Activated CD4-positive, alpha-beta T cell treated with anti-CD3 and anti-CD28 coated beads, Interleukin-2, amount 50 U/mL, for 48 hours (primary cell): Measurements from ENCODE around the gene RPS6KA5.

ENCODE experiments used
- DNase-seq, 2 experiments: peaks; one replicate each; pipeline ENCODE4 v3.0.0-alpha.2; 2020

The RPS6KA5 gene

DNA sequence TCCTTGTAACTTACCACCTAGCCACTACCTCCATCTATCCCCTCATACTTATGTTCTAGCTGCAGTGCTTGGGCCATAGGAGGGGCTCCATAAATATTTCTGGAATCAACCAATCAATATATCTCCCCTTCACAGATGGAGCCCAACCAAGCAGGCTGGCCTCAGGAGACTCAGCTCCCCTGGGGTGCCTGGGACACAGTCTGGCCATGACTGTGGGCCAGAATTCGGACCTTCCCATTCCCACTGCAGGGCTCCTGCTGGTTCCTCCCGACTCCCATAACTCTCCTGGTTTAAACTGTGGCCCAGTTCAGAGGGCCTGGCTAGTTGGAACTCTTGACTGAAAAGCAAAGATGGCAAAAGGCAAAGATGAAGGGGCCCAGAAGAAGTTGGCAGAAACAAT is 257.2 kb downstream of the RPS6KA5 start:
- DNase-seq: no peak

- no peak for DNase-seq
Observed at GRCh38 chr14:90799420-90799819, 261.0 kb downstream of the RPS6KA5 start.

DNA sequence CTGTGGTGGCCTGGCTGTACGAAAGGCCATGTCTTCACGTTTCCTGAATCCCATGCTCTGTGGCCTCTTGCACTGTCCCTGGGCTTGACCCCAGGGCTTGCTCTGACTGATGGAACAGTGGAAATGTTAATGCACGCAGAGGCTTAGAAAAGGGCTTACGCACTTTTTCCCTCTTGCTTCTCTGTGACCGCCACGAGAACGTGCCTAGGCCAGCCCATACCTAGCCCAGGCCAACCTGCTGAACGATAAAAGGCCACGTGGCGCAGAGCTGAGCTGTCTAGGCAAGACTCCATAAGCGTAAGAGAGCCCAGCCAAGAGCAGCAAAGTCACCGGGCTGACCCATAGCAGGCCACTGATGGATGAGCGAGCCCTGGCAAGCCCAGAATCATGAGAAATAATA is 262.5 kb downstream of the RPS6KA5 start:
- DNase-seq: no peak
